Ovary (tissue), 3 donors: ENCODE measurements around the gene VPS52.
"Not testable (repeated sequence)": the region's sequence is repeated elsewhere in the genome, so short reads cannot be mapped to it uniquely, and the experiment has no call there.

Source experiments
- POLR2A ChIP-seq: fragments of 450-650 bp; IDR thresholded peaks from one replicate; pipeline ENCODE4 v1.6.1; 2017; ENCODE audit warnings: antibody characterized with exemption, mild to moderate bottlenecking, moderate library complexity
- TF ChIP-seq, protein P1 (sequence below), 3 donors: fragments of 450-650 bp in 2 of 3; fragments of 200-600 bp in 1 of 3; IDR thresholded peaks; one replicate each; pipeline versions ENCODE4 v1.5.1 to v1.8.0; 2016 to 2022; ENCODE audit warnings: antibody characterized with exemption in 3 of 3, mild to moderate bottlenecking in 1 of 3
- donor health status: DM: no; HTN: no; CAD: no.

DNA sequence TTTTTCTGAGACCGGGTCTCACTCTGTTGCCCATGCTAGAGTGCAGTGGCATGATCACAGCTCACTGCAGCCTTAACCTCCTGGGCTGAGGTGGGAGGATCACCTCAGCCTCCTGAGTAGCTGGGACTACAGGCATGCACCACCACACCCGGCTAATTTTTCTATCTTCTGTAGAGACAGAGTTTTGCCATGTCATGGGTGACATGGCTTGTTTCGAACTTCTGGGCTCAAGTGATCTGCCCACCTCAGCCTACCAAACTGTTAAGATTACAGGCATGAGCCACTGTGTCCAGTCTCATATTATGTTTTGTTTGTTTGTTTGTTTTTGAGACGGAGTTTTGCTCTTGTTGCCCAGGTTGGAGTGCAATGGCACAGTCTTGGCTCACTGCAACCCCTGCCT lies 13.5 kb upstream of the VPS52 start:
- TF ChIP-seq, protein P1, sequence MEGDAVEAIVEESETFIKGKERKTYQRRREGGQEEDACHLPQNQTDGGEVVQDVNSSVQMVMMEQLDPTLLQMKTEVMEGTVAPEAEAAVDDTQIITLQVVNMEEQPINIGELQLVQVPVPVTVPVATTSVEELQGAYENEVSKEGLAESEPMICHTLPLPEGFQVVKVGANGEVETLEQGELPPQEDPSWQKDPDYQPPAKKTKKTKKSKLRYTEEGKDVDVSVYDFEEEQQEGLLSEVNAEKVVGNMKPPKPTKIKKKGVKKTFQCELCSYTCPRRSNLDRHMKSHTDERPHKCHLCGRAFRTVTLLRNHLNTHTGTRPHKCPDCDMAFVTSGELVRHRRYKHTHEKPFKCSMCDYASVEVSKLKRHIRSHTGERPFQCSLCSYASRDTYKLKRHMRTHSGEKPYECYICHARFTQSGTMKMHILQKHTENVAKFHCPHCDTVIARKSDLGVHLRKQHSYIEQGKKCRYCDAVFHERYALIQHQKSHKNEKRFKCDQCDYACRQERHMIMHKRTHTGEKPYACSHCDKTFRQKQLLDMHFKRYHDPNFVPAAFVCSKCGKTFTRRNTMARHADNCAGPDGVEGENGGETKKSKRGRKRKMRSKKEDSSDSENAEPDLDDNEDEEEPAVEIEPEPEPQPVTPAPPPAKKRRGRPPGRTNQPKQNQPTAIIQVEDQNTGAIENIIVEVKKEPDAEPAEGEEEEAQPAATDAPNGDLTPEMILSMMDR (IDR thresholded peaks at IDR 0.05), result not testable (repeated sequence)
- not testable (repeated sequence) for TF ChIP-seq POLR2A
